Uterus (tissue), 2 donors: ENCODE measurements around the gene MYBPC3.

Experiments used
- POLR2A ChIP-seq, 2 donors: fragments of 450-650 bp; IDR thresholded peaks; one replicate each; pipeline ENCODE4 v1.6.1; 2016; ENCODE audit warnings: antibody characterized with exemption in 2 of 2, mild to moderate bottlenecking in 1 of 2, moderate library complexity in 1 of 2
- TF ChIP-seq, protein P1 (sequence below), 4 experiments: fragments of 200-600 bp in 2 of 4; fragments of 450-650 bp in 2 of 4; sonication (generic) in 2 of 4; IDR thresholded peaks; one replicate each; pipeline ENCODE4 v1.5.1; 2016 to 2019; ENCODE audit warnings: antibody characterized with exemption in 4 of 4, mild to moderate bottlenecking in 2 of 4, moderate library complexity in 1 of 4

GRCh38 chr11:47332791-47333525, 19.5 kb downstream of the MYBPC3 start:
- TF ChIP-seq, protein P1, sequence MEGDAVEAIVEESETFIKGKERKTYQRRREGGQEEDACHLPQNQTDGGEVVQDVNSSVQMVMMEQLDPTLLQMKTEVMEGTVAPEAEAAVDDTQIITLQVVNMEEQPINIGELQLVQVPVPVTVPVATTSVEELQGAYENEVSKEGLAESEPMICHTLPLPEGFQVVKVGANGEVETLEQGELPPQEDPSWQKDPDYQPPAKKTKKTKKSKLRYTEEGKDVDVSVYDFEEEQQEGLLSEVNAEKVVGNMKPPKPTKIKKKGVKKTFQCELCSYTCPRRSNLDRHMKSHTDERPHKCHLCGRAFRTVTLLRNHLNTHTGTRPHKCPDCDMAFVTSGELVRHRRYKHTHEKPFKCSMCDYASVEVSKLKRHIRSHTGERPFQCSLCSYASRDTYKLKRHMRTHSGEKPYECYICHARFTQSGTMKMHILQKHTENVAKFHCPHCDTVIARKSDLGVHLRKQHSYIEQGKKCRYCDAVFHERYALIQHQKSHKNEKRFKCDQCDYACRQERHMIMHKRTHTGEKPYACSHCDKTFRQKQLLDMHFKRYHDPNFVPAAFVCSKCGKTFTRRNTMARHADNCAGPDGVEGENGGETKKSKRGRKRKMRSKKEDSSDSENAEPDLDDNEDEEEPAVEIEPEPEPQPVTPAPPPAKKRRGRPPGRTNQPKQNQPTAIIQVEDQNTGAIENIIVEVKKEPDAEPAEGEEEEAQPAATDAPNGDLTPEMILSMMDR (IDR thresholded peaks at IDR 0.05): no peak
- no peak for TF ChIP-seq POLR2A (IDR thresholded peaks at IDR 0.05)
